ENCODE results near the gene NOXO1. TPM values are rescaled to one million over a fixed set of nuclear protein-coding genes. Genes with fewer than 3 reads are reported as not detected.

NOXO1 gene
- total and polyA plus RNA-seq, 9 of the 15 experiments (the other 6 are each of a cell fraction or from before 2014, with no cell fraction given): not detected

- peak overlapping the region; percentile 70 for H3K4me3 ChIP-seq
- ChIA-PET CTCF (ENCODE audit: low intra/inter-chr PET ratio) (interaction anchor here (0.7 kb wide), 1 partner anchor 197 kb away, joined by 3 read pairs; no protein-coding TSS in a partner anchor), POLR2A (interaction anchor here (0.6 to 10.2 kb wide), 8 partner anchors 8 to 32 kb away, joined by 3 to 103 read pairs (median 4); partner anchors contain the start of genes RNF151, RPS2 and TBL3)
- peaks cover 24% of the 10 kb centered on the region; the same call in 1 of the 3 replicates for H3K36me3 ChIP-seq (ENCODE audit: control insufficient read depth, insufficient read depth, low read length)
- H3K9me1 ChIP-seq (ENCODE audit: control insufficient read depth, insufficient read depth, low read length): no peaks in the 10 kb centered on the region
- FAIRE-seq (peak; percentile 65), ATAC-seq (peak; percentile 25), DNase-seq (ENCODE audit: extremely low read depth in 1 of 4, low spot score in 3 of 4) (peak; percentile 46 to 72 (median 64))
- BruUV-seq (replicated peaks): TSS peak; percentile 68
- peak overlapping the region; percentile 82 for H2AFZ ChIP-seq (ENCODE audit: low read depth, low read length)
- H3K27me3 ChIP-seq (ENCODE audit: control insufficient read depth in 2 of 2, insufficient read depth in 2 of 2, low read length in 2 of 2): no peaks in the 10 kb centered on the region
- intact Hi-C loops (cut with micrococcal nuclease) (no loop called here), in situ Hi-C loops (cut with MboI) (no loop called here)
- H3K9me3 ChIP-seq (replicated peaks; ENCODE audit: control insufficient read depth, insufficient read depth, low read depth, low read length): no peaks in the 10 kb centered on the region
- H3K27ac ChIP-seq (ENCODE audit: extremely low read depth, low read depth, low read length): peak overlapping the region; percentile 73
- H3K9ac ChIP-seq (ENCODE audit: insufficient read depth in 1 of 2, low read depth in 2 of 2, low read length in 2 of 2): peak overlapping the region; percentile 67 to 98
- H3K79me2 ChIP-seq (ENCODE audit: control insufficient read depth, insufficient read depth, low read length): peaks cover 16% of the 10 kb centered on the region
- H3K4me1 ChIP-seq (replicated peaks in 1 of 2; ENCODE audit: control insufficient read depth in 2 of 2, insufficient read depth in 2 of 2, low read length in 2 of 2): peaks cover 6 to 73% of the 10 kb centered on the region in 2 experiments; a peak in 4 of 5 replicates
- peak overlapping the region; percentile 82 for H3K4me2 ChIP-seq (ENCODE audit: insufficient read depth, low read length)
- WGBS (ENCODE audit: insufficient coverage, low coverage, missing lambda C conversion rate): 2% methylated on average over 47 of the region's 58 CpGs
- H4K20me1 ChIP-seq (replicated peaks; ENCODE audit: control insufficient read depth, insufficient read depth, low read length): no peaks in the 10 kb centered on the region
- TF ChIP-seq VEZF1 (CRISPR knock-in tag; IDR thresholded peaks at IDR 0.05) (no peak), DACH1 (IDR thresholded peaks at IDR 0.05; ENCODE audit: partially characterized antibody) (no peak), FOXM1 (IDR thresholded peaks at IDR 0.05; ENCODE audit: low read depth) (no peak), FOXM1 (CRISPR knock-in tag; IDR thresholded peaks at IDR 0.05; ENCODE audit: low read depth) (0 out of 2 replicates have a peak, but pooled peaks have one; percentile 14), ZZZ3 (IDR thresholded peaks at IDR 0.05) (no peak), CTCFL (IDR thresholded peaks at IDR 0.05; ENCODE audit: borderline replicate concordance, insufficient read depth, low read depth, low read length, poor library complexity, severe bottlenecking) (peak; percentile 16), ZNF512 (tag; IDR thresholded peaks at IDR 0.05) (no peak), PHF8 (IDR thresholded peaks at IDR 0.05; ENCODE audit: borderline replicate concordance, low read length) (no peak), CBX3 (IDR thresholded peaks at IDR 0.05; ENCODE audit: borderline replicate concordance in 1 of 2, low read length in 2 of 2) (no peak), ZNF57 (CRISPR knock-in tag; IDR thresholded peaks at IDR 0.05) (no peak), U2AF1 (optimal IDR thresholded peaks at IDR 0.05; ENCODE audit: low read depth, low read length) (no peak), PCBP1 (IDR thresholded peaks at IDR 0.05; ENCODE audit: low read depth, low read length, poor library complexity, severe bottlenecking) (peak; percentile 22), ID3 (CRISPR knock-in tag; IDR thresholded peaks at IDR 0.05) (no peak), ID3 (tag; IDR thresholded peaks at IDR 0.05) (0 out of 2 replicates have a peak, but pooled peaks have one; percentile 25)
Observed at GRCh38 chr16:1984347-1985225, 3.3 kb upstream of the NOXO1 start.

Data from K562 (cell line).